ENCODE results near the gene SNX9.
"Not testable (repeated sequence)": the region's sequence is repeated elsewhere in the genome, so short reads cannot be mapped to it uniquely, and the experiment has no call there.

Gene SNX9

GRCh38 chr6:157943964-157944283, 120.9 kb downstream of the SNX9 start:
- Histone ChIP-seq H3K9ac (ENCODE audit: low read depth, low read length) (no peak overlapping the region), H3K36me3 (ENCODE audit: insufficient read depth, low read length) (peaks cover 78% of the 10 kb centered on the region), H3K4me2 (ENCODE audit: low read length) (no peak overlapping the region), H3K4me3 (ENCODE audit: low read length) (no peak overlapping the region), H3K9me3 (replicated peaks; ENCODE audit: low read length) (no peaks in the 10 kb centered on the region), H3K4me1 (ENCODE audit: control insufficient read depth, insufficient read depth, low read length) (no peaks in the 10 kb centered on the region), H3K27me3 (ENCODE audit: control insufficient read depth, insufficient read depth, low read length) (no peaks in the 10 kb centered on the region)

GRCh38 chr6:157944983-157945931, 122.2 kb downstream of the SNX9 start:
- Histone ChIP-seq H3K9me3 (replicated peaks; ENCODE audit: low read length) (no peaks in the 10 kb centered on the region), H3K9ac (ENCODE audit: low read depth, low read length) (no peak overlapping the region), H3K36me3 (ENCODE audit: insufficient read depth, low read length) (peaks cover 65% of the 10 kb centered on the region), H3K4me1 (ENCODE audit: control insufficient read depth, insufficient read depth, low read length) (no peaks in the 10 kb centered on the region), H3K27me3 (ENCODE audit: control insufficient read depth, insufficient read depth, low read length) (no peaks in the 10 kb centered on the region), H3K4me3 (ENCODE audit: low read length) (no peak overlapping the region), H3K4me2 (ENCODE audit: low read length) (no peak overlapping the region)

DNA sequence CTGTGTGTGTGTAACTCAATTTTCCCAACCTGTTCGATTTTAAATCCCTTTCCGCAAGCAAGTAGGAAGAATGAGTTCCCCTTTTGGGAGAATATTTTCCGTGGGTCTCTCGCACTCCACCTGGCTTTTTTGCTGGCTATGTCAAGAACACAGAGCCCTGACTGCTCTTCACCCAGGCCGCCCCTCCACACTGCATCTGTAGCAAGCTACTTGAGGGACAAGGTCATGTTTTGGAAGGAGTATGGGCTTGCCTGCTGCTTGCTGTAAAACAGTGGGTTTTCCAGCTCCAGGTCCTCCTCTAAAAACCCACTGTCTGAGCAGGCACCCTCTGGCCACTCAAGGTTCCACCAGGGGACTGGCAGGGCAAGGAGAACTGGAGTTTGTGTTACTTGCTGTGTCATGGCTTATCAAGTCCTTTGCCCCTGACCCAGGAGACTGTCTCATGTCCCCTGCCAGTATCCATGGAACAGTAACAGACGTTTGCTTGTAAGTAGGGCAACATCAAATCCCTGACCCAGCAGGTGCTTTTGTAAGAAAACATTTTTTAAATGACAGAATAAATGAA, 123.1 kb downstream of the SNX9 start:
- no peaks in the 10 kb centered on the region for H3K9me3 ChIP-seq (replicated peaks; ENCODE audit: low read length)
- no peaks in the 10 kb centered on the region for H3K4me1 ChIP-seq (ENCODE audit: control insufficient read depth, insufficient read depth, low read length)
- no peak overlapping the region for H3K4me2 ChIP-seq (ENCODE audit: low read length)
- peaks cover 57% of the 10 kb centered on the region for H3K36me3 ChIP-seq (ENCODE audit: insufficient read depth, low read length)
- H3K4me3 ChIP-seq (ENCODE audit: low read length) = no peak overlapping the region
- no peak overlapping the region for H3K9ac ChIP-seq (ENCODE audit: low read depth, low read length)
- no peaks in the 10 kb centered on the region for H3K27me3 ChIP-seq (ENCODE audit: control insufficient read depth, insufficient read depth, low read length)

DNA sequence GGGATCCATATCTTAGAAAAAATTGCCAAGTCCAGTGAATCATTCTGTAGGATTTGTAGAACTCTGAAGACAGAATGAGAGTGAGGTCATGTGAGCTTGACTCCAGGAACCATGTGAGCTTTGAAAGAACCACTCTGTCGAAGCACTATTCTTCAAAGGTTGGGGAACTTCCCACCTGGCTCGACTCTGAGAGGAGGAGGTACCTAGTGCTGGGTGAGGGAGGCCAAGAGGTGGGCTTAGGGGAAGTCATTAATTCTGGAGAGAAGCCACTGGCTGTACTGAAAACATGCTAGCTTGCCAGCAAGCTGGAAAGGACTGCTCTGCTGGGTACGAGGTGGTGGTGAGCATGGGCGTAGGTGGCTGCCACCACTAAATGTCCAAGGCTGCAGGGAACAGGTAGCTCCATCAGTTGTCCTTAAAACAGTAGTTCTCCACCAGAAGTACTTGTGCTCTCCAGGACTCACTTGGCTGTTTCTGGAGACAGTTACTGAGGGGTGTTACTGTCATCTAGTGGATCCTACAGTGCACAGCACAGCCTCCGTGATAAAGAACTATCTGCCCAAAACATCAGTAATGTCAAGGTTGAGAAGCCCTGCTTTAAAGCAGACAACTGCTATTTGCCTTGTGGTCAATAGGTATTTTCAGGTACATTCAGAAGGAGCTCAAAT, 124.0 kb downstream of the SNX9 start:
- no peak overlapping the region for H3K9ac ChIP-seq (ENCODE audit: low read depth, low read length)
- no peak overlapping the region for H3K4me3 ChIP-seq (ENCODE audit: low read length)
- H3K27me3 ChIP-seq (ENCODE audit: control insufficient read depth, insufficient read depth, low read length) = no peaks in the 10 kb centered on the region
- peaks cover 49% of the 10 kb centered on the region for H3K36me3 ChIP-seq (ENCODE audit: insufficient read depth, low read length)
- H3K4me2 ChIP-seq (ENCODE audit: low read length) = no peak overlapping the region
- no peaks in the 10 kb centered on the region for H3K4me1 ChIP-seq (ENCODE audit: control insufficient read depth, insufficient read depth, low read length)
- no peaks in the 10 kb centered on the region for H3K9me3 ChIP-seq (replicated peaks; ENCODE audit: low read length)

DNA sequence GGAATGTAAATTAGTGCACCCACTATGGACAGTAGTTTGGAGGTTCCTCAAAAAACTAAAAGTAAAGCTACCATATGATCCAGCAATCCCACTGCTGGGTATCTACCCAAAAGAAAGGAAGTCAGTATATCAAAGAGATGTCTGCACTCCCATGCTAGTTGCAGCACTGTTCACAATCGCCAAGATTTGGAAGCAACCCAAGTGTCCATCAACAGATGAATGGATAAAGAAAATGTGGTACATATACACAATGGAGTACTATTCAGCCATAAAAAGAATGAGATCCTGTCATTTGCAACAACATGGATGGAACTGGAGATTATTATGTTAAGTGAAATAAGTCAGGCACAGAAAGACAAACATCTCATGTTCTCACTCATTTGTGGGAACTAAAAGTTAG, 127.9 kb downstream of the SNX9 start:
- H3K9ac ChIP-seq (ENCODE audit: low read depth, low read length); H3K4me3 ChIP-seq (ENCODE audit: low read length); H3K27me3 ChIP-seq (ENCODE audit: control insufficient read depth, insufficient read depth, low read length); H3K9me3 ChIP-seq (replicated peaks; ENCODE audit: low read length); H3K4me2 ChIP-seq (ENCODE audit: low read length): not testable (repeated sequence)
- H3K4me1 ChIP-seq (ENCODE audit: control insufficient read depth, insufficient read depth, low read length) = peaks cover 11% of the 10 kb centered on the region
- peaks cover 13% of the 10 kb centered on the region for H3K36me3 ChIP-seq (ENCODE audit: insufficient read depth, low read length)

GRCh38 chr6:157951828-157952227, 128.8 kb downstream of the SNX9 start:
- Histone ChIP-seq H3K9me3 (replicated peaks; ENCODE audit: low read length) (no peaks in the 10 kb centered on the region), H3K4me1 (ENCODE audit: control insufficient read depth, insufficient read depth, low read length) (peaks cover 11% of the 10 kb centered on the region), H3K27me3 (ENCODE audit: control insufficient read depth, insufficient read depth, low read length) (no peaks in the 10 kb centered on the region), H3K4me3 (ENCODE audit: low read length) (no peak overlapping the region), H3K9ac (ENCODE audit: low read depth, low read length) (no peak overlapping the region), H3K36me3 (ENCODE audit: insufficient read depth, low read length) (peaks cover 5% of the 10 kb centered on the region), H3K4me2 (ENCODE audit: low read length) (no peak overlapping the region)

GRCh38 chr6:157952861-157953351, 129.9 kb downstream of the SNX9 start:
- Histone ChIP-seq H3K4me2 (ENCODE audit: low read length) (no peak overlapping the region), H3K9ac (ENCODE audit: low read depth, low read length) (no peak overlapping the region), H3K36me3 (ENCODE audit: insufficient read depth, low read length) (peaks cover 4% of the 10 kb centered on the region), H3K4me1 (ENCODE audit: control insufficient read depth, insufficient read depth, low read length) (peaks cover 11% of the 10 kb centered on the region), H3K4me3 (ENCODE audit: low read length) (no peak overlapping the region), H3K27me3 (ENCODE audit: control insufficient read depth, insufficient read depth, low read length) (no peaks in the 10 kb centered on the region), H3K9me3 (replicated peaks; ENCODE audit: low read length) (no peaks in the 10 kb centered on the region)

- H3K27me3 ChIP-seq (ENCODE audit: control insufficient read depth, insufficient read depth, low read length) = no peaks in the 10 kb centered on the region
- peak overlapping the region; percentile 74 for H3K4me2 ChIP-seq (ENCODE audit: low read length)
- no peak overlapping the region for H3K4me3 ChIP-seq (ENCODE audit: low read length)
- H3K36me3 ChIP-seq (ENCODE audit: insufficient read depth, low read length) = no peaks in the 10 kb centered on the region
- no peaks in the 10 kb centered on the region for H3K9me3 ChIP-seq (replicated peaks; ENCODE audit: low read length)
- no peak overlapping the region for H3K9ac ChIP-seq (ENCODE audit: low read depth, low read length)
- peaks cover 11% of the 10 kb centered on the region for H3K4me1 ChIP-seq (ENCODE audit: control insufficient read depth, insufficient read depth, low read length)
Observed at GRCh38 chr6:157953580-157954091, 130.6 kb downstream of the SNX9 start.

- peak overlapping the region; percentile 74 for H3K4me2 ChIP-seq (ENCODE audit: low read length)
- H3K36me3 ChIP-seq (ENCODE audit: insufficient read depth, low read length) = no peaks in the 10 kb centered on the region
- H3K27me3 ChIP-seq (ENCODE audit: control insufficient read depth, insufficient read depth, low read length) = no peaks in the 10 kb centered on the region
- peaks cover 3% of the 10 kb centered on the region for H3K9me3 ChIP-seq (replicated peaks; ENCODE audit: low read length)
- no peak overlapping the region for H3K4me3 ChIP-seq (ENCODE audit: low read length)
- H3K4me1 ChIP-seq (ENCODE audit: control insufficient read depth, insufficient read depth, low read length) = peaks cover 11% of the 10 kb centered on the region
- H3K9ac ChIP-seq (ENCODE audit: low read depth, low read length) = no peak overlapping the region
Observed at GRCh38 chr6:157954150-157955117, 131.4 kb downstream of the SNX9 start.

DNA sequence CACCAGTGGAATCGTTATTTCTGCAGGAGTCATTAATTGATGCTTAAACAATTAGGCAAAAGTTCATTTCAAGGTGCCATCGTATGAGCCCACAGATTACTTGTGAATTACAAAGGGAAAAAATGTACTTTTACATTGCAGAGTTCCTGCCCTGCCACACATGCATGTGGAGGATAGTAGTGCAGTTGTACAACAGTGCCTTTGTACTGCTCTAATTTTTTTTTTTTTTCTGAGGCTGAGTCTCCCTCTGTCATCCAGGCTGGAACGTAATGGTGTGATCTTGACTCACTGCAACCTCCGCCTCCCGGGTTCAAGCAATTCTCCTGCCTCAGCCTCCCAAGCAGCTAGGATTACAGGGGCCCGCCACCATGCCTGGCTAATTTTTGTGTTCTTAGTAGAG, 132.6 kb downstream of the SNX9 start:
- Histone ChIP-seq H3K36me3 (ENCODE audit: insufficient read depth, low read length) (no peaks in the 10 kb centered on the region), H3K4me1 (ENCODE audit: control insufficient read depth, insufficient read depth, low read length) (peaks cover 11% of the 10 kb centered on the region), H3K9me3 (replicated peaks; ENCODE audit: low read length) (peaks cover 8% of the 10 kb centered on the region), H3K27me3 (ENCODE audit: control insufficient read depth, insufficient read depth, low read length) (no peaks in the 10 kb centered on the region), H3K9ac (ENCODE audit: low read depth, low read length) (no peak overlapping the region), H3K4me3 (ENCODE audit: low read length) (no peak overlapping the region), H3K4me2 (ENCODE audit: low read length) (no peak overlapping the region)

All from skeletal muscle satellite cell (primary cell).